HUDEP-2 (cell line): ENCODE measurements around the gene ZFP57.

Source experiments
- DNase-seq, 76 experiments: peaks; one replicate each; lab custom pipeline; 2025; ENCODE audit not compliant: unreplicated experiment in 76 of 76; lab: John Stamatoyannopoulos, UW

ZFP57 gene

GRCh38 chr6:29627755-29628418 lies 53.1 kb downstream of the ZFP57 start:
- peak in 7 of 76 experiments; percentile 8 to 48 (median 23) for DNase-seq

DNA sequence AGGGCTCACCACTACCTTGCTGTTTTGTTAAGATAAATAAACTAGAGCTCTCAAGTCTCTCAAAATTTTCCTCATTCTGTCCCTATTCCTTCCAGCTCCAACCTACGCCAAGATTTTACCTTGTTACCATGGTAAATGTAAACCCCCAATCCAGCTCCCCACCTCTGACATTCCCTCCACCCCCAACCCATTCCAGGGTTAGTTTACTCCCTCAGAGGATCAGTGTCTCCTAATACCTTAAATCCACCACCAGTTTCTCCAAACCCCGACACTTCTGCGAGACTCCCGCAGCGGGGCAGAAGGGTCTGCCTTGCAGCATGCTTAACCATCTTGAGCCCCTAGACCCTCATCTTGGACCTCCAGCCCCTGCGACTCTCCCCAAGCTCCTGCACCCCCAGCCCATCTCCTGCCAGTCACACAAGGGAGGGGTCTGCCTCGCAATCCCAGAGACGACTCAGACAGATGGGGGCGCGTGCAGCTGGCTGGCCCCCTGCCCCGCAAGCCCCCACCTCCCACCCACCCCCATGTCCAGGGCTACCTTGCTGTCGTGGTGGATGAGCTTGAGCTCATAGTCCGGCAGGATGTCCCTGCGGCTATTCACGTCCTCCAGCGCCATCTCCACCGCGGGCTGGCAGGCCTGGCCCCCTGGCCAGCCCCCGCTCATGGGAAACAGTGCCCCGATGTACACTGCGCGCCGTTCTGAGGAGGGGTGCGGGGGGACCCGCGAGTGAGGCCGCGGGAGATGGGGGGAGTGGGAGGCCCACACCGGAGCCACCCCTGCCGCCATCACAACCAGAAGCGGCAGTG lies 53.8 kb downstream of the ZFP57 start:
- no peak for DNase-seq

DNA sequence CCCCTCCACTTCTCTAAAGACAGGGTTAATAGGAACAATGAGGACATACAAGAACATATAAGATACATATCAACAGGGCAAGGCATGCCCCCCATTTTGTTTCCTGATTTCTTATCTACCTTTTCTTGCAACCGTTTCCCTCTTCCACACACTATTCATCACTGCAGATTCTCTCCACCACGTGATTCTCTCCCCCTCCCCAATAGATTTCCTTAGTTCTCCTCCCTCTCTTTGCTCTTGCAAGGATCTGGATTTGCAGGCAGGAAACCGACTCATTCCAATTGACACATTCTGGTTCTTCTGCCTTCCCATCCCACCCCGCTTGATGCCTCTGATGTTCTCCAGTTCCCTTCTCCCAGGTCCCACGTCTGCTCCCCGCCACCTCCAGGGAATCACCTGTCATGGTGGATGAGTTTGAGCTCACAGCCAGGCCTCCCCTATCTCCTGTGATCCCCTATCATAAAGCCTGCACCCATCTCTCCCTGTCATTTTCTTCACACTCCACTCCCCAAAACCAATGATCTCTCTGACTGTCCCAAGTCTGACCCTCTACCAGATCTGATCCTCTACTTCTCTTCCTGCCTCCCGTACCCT lies 55.5 kb downstream of the ZFP57 start:
- no peak for DNase-seq

DNA sequence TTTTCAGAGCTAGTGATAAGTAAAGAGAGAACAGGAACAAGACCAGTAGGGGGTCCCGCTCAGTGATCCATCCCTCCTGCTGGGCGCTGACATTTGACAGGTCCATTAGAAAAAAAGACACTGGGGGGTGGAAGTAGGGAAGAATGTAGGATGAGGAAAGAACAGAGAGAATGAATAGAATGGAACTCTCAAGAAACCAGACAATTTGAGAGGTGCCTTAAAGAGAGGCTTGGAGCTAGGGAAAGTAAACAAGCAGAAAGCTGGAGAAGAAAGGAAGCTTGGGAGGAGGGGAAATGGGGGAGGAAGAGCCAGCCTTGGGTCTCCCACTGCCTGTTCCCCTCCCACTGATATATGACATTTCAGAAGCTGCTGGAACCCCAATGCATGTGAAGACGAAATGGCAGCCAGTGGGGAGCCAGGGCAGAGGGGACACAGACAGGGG lies 56.4 kb downstream of the ZFP57 start:
- no peak for DNase-seq
